Measurements from ENCODE around the gene SOHLH1.

SOHLH1 gene

GRCh38 chr9:135718616-135719015 lies 19.3 kb upstream of the SOHLH1 start:
- no peak for FAIRE-seq
- no peak for DNase-seq (ENCODE audit: insufficient read length, low spot score)
- TF ChIP-seq, protein P1, sequence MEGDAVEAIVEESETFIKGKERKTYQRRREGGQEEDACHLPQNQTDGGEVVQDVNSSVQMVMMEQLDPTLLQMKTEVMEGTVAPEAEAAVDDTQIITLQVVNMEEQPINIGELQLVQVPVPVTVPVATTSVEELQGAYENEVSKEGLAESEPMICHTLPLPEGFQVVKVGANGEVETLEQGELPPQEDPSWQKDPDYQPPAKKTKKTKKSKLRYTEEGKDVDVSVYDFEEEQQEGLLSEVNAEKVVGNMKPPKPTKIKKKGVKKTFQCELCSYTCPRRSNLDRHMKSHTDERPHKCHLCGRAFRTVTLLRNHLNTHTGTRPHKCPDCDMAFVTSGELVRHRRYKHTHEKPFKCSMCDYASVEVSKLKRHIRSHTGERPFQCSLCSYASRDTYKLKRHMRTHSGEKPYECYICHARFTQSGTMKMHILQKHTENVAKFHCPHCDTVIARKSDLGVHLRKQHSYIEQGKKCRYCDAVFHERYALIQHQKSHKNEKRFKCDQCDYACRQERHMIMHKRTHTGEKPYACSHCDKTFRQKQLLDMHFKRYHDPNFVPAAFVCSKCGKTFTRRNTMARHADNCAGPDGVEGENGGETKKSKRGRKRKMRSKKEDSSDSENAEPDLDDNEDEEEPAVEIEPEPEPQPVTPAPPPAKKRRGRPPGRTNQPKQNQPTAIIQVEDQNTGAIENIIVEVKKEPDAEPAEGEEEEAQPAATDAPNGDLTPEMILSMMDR (IDR thresholded peaks at IDR 0.05; ENCODE audit: insufficient read depth, missing control alignments), result no peak

DNA sequence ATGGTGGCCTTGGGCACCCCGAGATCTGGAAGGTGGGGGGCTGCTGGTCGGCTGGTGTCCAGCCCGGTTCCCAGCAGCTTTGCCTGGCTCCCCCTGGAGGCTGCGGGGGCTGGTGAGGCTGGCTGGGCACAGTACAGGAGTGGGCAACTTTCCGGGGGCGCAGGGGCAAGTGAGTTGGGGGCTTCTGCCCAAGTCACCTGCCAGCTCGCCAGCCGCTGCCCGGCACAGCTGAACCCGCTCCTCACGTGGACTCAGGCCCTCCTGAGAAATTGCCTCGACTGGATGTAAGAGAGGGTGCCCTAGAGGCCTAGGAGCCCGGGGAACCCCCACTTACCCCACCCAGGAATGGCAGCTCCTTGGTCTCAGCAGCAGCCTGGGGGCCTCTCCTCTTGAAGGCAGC lies 18.1 kb upstream of the SOHLH1 start:
- TF ChIP-seq, protein P1 (IDR thresholded peaks at IDR 0.05; ENCODE audit: insufficient read depth, missing control alignments), result no peak
- FAIRE-seq, result no peak

DNA sequence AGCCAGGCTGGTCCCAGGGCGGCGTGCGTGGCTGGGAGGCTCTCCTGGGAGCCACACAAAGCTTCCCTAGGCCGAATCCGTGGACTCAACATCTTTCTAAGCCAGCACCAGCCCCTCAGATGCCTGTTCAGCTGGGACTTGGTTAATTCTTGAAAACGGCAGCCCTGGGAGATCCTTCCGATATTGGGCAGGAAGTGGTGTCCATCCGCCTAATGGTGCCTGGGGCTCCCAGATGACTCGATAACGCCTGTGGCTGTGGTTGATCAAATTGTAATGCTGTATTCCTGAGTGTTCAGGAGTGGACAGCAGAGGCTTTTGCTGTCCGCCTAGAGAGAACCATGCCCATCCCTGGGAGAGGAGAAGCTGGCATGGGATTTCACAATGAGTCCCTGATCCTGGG lies 16.8 kb upstream of the SOHLH1 start:
- TF ChIP-seq, protein P1 (IDR thresholded peaks at IDR 0.05; ENCODE audit: insufficient read depth, missing control alignments), result no peak
- DNase-seq (ENCODE audit: insufficient read length, low spot score) (no peak), FAIRE-seq (no peak)

More for the DNA sequence above, 18.1 kb upstream of the SOHLH1 start:
- no peak for DNase-seq (ENCODE audit: insufficient read length, low spot score)

GRCh38 chr9:135715056-135715595 lies 15.8 kb upstream of the SOHLH1 start:
- FAIRE-seq (no peak), DNase-seq (ENCODE audit: insufficient read length, low spot score) (no peak)
- TF ChIP-seq, protein P1 (IDR thresholded peaks at IDR 0.05; ENCODE audit: insufficient read depth, missing control alignments), result no peak

GRCh38 chr9:135714242-135715055 lies 15.2 kb upstream of the SOHLH1 start:
- no peak for FAIRE-seq
- TF ChIP-seq, protein P1 (IDR thresholded peaks at IDR 0.05; ENCODE audit: insufficient read depth, missing control alignments), result no peak
- DNase-seq (ENCODE audit: insufficient read length, low spot score), result no peak

DNA sequence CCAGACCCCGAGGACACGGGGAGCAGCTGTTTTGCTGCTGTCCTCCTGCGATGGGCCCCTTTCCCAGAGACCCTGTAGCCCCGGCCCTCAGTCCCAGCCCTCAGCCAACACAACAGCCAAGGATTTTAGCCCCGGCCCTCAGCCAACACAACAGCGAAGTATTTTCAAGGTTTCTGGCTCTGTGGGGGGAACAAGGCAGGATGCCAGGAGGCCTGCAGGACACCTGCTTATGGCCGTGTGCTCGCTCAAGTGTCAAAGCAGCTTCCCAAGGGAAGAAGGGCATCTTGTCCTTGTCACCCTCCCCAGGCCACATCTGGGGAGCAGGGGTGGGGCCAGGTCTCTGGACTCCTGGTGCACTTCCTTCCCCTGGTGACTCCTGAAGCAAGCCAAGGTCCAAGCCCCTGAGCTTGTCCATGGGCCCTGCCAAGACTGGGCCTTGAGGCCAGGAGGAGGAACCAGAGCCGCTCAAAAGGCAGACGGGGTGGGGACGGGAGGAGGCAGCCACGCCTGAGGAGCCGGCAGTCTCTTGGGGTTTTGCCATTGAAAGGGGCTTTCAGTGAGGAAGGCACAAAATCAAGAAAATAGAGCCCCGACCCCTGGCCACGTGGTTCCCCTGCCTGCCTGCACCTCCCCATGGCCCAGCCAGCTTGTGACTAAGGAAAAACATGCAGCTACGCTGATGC lies 13.5 kb upstream of the SOHLH1 start:
- TF ChIP-seq, protein P1 (IDR thresholded peaks at IDR 0.05; ENCODE audit: insufficient read depth, missing control alignments), result no peak
- FAIRE-seq (no peak), DNase-seq (ENCODE audit: insufficient read length, low spot score) (no peak)
